ENCODE measurements around the gene USP30.

GRCh38 chr12:109121346-109121880, 69.0 kb downstream of the USP30 start:
- TF ChIP-seq POLR2A (IDR thresholded peaks at IDR 0.05; ENCODE audit: low read depth, low read length) (no peak), TAF1 (IDR thresholded peaks at IDR 0.05; ENCODE audit: borderline replicate concordance, low read depth, low read length) (no peak)

All from GM12892 (cell line).